H1 (cell line): Measurements from ENCODE around the gene PTX4.

Experiments used
- ATF2 ChIP-seq: IDR thresholded peaks from 2 replicates; pipeline ENCODE4 v1.6.1; 2012; ENCODE audit warnings: low read length, inconsistent platforms
- CREB1 ChIP-seq: IDR thresholded peaks from 2 replicates; pipeline ENCODE4 v1.6.1; 2012; ENCODE audit warnings: inconsistent platforms
- CTCF ChIP-seq, 3 experiments: IDR thresholded peaks; 1 replicate in 2 of 3; 2 replicates in 1 of 3; pipeline versions ENCODE4 v1.5.1 to v1.6.1; 2011; ENCODE audit warnings: low read length in 3 of 3, mild to moderate bottlenecking in 3 of 3, inconsistent platforms in 2 of 3, low read depth in 1 of 3, moderate library complexity in 1 of 3; ENCODE audit not compliant: insufficient read depth in 1 of 3; ENCODE audit errors: control extremely low read depth in 1 of 3
- FOSL1 ChIP-seq: IDR thresholded peaks from 2 replicates; pipeline ENCODE4 v1.6.1; 2011; ENCODE audit warnings: mild to moderate bottlenecking, low read depth, low read length, moderate library complexity; ENCODE audit not compliant: insufficient read depth
- PHF8 ChIP-seq: fragments of 200-600 bp; sonication (generic); conservative IDR thresholded peaks from 2 replicates; pipeline ENCODE4 v1.7.1; 2012; ENCODE audit warnings: low read depth, mild to moderate bottlenecking, inconsistent platforms, low read length, moderate library complexity
- POLR2A ChIP-seq, 2 experiments: IDR thresholded peaks; 1 replicate in 1 of 2; 2 replicates in 1 of 2; pipeline ENCODE4 v1.6.1; 2011; ENCODE audit warnings: low read depth in 2 of 2, low read length in 2 of 2, mild to moderate bottlenecking in 2 of 2; ENCODE audit errors: control extremely low read depth in 1 of 2
- TCF12 ChIP-seq: IDR thresholded peaks from 2 replicates; pipeline ENCODE4 v1.6.1; 2011; ENCODE audit warnings: low read depth, mild to moderate bottlenecking, low read length
- TEAD4 ChIP-seq: IDR thresholded peaks from 2 replicates; pipeline ENCODE4 v1.6.1; 2012; ENCODE audit warnings: low read depth, low read length, inconsistent platforms, mixed read lengths

DNA sequence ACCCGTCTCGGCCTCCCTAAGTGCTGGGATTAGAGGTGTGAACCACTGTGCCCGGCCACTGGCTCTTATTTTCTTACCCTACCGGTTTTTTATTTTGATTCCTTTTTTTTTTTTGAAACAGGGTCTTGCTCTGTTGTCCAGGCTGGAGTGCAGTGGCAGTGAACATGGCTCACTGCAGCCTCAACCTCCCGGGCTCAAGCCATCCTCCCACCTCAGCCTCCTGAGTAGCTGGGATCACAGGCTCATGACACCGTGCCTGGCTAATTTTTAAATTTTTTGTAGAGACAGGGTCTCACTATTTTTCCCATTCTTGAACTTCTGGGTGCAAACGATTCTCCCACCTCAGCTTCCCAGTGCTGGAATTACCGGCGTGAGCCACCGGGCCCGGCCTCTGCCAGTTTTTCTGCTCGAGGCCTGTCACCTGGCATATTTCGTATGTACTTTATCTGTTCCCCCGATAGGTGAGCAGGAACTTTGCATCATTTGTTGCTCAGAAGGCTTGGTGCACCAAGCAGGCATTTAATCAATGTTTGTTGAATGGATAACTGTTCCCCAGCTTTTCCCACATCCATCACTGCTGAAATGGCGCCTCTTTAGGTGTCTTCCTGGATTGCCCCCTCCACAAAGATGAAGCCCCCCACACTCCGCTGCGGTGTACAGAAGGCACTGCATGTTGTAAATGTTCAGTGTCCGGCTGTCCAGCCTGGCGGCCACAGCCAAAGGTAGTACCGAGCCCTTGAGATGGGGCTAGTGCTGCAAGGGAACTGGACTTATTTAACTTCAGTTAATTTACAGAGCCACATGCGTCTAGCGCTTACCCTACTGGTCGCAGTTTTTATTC is 3.6 kb upstream of the PTX4 start:
- no peak for TF ChIP-seq FOSL1
- TF ChIP-seq CTCF (IDR thresholded peaks at IDR 0.05; ENCODE audit: control extremely low read depth in 1 of 3, insufficient read depth in 1 of 3, low read depth in 1 of 3, low read length in 3 of 3), result no peak
- no peak for TF ChIP-seq TEAD4
- TF ChIP-seq TCF12, result no peak
- TF ChIP-seq ATF2, result no peak
- no peak for TF ChIP-seq POLR2A (IDR thresholded peaks at IDR 0.05; ENCODE audit: control extremely low read depth in 1 of 2, low read depth in 2 of 2, low read length in 2 of 2)
- TF ChIP-seq CREB1, result no peak
- TF ChIP-seq PHF8, result no peak
